IMR-90 (cell line): Measurements from ENCODE around the gene WDR90.

Experiments used
- CEBPB ChIP-seq: IDR thresholded peaks from 2 replicates; pipeline ENCODE4 v1.6.1; 2012; ENCODE audit warnings: low read depth, low read length, improper control_type of control experiment
- CHD1 ChIP-seq: IDR thresholded peaks from 2 replicates; pipeline ENCODE4 v1.6.1; 2012; ENCODE audit warnings: low read depth, low read length, improper control_type of control experiment
- CTCF ChIP-seq: conservative IDR thresholded peaks from 2 replicates; pipeline ENCODE4 v1.5.1; 2012; ENCODE audit warnings: mild to moderate bottlenecking, low read depth, low read length, improper control_type of control experiment
- MXI1 ChIP-seq: IDR thresholded peaks from 2 replicates; pipeline ENCODE4 v1.6.1; 2012; ENCODE audit warnings: low read depth, mild to moderate bottlenecking, low read length, moderate library complexity, borderline replicate concordance
- POLR2A ChIP-seq: IDR thresholded peaks from 2 replicates; pipeline ENCODE4 v1.6.1; 2012; ENCODE audit warnings: mild to moderate bottlenecking, low read depth, low read length
- RAD21 ChIP-seq: IDR thresholded peaks from 2 replicates; pipeline ENCODE4 v1.6.1; 2012; ENCODE audit warnings: low read length, improper control_type of control experiment
- RCOR1 ChIP-seq: IDR thresholded peaks from 2 replicates; pipeline ENCODE4 v1.6.1; 2012; ENCODE audit warnings: mild to moderate bottlenecking, low read length, improper control_type of control experiment; ENCODE audit not compliant: insufficient replicate concordance
- RFX5 ChIP-seq: IDR thresholded peaks from 2 replicates; pipeline ENCODE4 v1.8.0; 2012; ENCODE audit warnings: low read depth, mild to moderate bottlenecking, low read length, moderate library complexity
- SMC3 ChIP-seq: fragments of 150-350 bp; IDR thresholded peaks from 2 replicates; pipeline ENCODE4 v1.6.1; 2016; ENCODE audit warnings: low read depth, mild to moderate bottlenecking, antibody characterized with exemption, low read length, moderate library complexity
- TF ChIP-seq, protein P1 (sequence below): fragments of 150-350 bp; IDR thresholded peaks from 2 replicates; pipeline ENCODE4 v1.6.1; 2017; ENCODE audit warnings: mild to moderate bottlenecking, antibody characterized with exemption, low read length, low read depth

- no peak for TF ChIP-seq CTCF
- no peak for TF ChIP-seq POLR2A
- no peak for TF ChIP-seq CEBPB
- TF ChIP-seq, protein P1, sequence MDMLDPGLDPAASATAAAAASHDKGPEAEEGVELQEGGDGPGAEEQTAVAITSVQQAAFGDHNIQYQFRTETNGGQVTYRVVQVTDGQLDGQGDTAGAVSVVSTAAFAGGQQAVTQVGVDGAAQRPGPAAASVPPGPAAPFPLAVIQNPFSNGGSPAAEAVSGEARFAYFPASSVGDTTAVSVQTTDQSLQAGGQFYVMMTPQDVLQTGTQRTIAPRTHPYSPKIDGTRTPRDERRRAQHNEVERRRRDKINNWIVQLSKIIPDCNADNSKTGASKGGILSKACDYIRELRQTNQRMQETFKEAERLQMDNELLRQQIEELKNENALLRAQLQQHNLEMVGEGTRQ, result no peak
- no peak for TF ChIP-seq CHD1
- no peak for TF ChIP-seq MXI1
- no peak for TF ChIP-seq RAD21
- no peak for TF ChIP-seq RFX5
- no peak for TF ChIP-seq RCOR1
- TF ChIP-seq SMC3, result no peak
Observed at GRCh38 chr16:654034-654433, 4.9 kb downstream of the WDR90 start.
